ENCODE measurements around the gene AFG1L.

AFG1L gene

DNA sequence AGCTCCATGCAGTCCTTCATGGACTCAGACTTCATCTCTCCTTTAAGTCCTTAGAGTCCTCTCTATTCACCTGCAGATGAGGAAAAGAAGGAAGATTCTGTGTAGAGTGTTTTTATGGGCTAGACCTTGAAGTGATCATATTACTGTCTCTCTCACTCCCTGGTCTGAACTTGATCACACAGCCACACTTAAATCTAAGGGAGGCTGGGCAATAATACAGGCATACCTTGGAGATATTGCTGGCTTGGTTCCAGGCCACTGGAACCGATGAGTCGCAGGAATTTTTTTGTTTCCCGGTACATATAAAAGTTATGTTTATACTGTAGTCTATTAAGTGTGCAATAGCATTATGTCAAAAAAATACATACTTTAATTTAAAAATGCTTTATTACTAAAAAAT lies 206.7 kb downstream of the AFG1L start:
- TF ChIP-seq, protein P1, sequence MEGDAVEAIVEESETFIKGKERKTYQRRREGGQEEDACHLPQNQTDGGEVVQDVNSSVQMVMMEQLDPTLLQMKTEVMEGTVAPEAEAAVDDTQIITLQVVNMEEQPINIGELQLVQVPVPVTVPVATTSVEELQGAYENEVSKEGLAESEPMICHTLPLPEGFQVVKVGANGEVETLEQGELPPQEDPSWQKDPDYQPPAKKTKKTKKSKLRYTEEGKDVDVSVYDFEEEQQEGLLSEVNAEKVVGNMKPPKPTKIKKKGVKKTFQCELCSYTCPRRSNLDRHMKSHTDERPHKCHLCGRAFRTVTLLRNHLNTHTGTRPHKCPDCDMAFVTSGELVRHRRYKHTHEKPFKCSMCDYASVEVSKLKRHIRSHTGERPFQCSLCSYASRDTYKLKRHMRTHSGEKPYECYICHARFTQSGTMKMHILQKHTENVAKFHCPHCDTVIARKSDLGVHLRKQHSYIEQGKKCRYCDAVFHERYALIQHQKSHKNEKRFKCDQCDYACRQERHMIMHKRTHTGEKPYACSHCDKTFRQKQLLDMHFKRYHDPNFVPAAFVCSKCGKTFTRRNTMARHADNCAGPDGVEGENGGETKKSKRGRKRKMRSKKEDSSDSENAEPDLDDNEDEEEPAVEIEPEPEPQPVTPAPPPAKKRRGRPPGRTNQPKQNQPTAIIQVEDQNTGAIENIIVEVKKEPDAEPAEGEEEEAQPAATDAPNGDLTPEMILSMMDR (IDR thresholded peaks at IDR 0.05; ENCODE audit: low read length), result no peak
- no peak for TF ChIP-seq EZH2 (IDR thresholded peaks at IDR 0.05; ENCODE audit: borderline replicate concordance, low read length)
- H3K27me3 ChIP-seq (ENCODE audit: insufficient read depth, low read length), result no peaks in the 10 kb centered on the region
- no peaks in the 10 kb centered on the region for H3K9me3 ChIP-seq (ENCODE audit: low read length)
- H3K4me3 ChIP-seq (ENCODE audit: low read depth, low read length, poor library complexity, severe bottlenecking), result no peak overlapping the region
- H4K20me1 ChIP-seq (ENCODE audit: insufficient read depth, low read length), result no peaks in the 10 kb centered on the region
- H3K9me2 ChIP-seq (ENCODE audit: low read depth, low read length), result no peaks in the 10 kb centered on the region
- H2AFZ ChIP-seq (ENCODE audit: low read length), result no peak overlapping the region
- 0 out of 2 replicates have a peak, but pooled peaks cover under 1% of the 10 kb centered on the region for H3F3A ChIP-seq (ENCODE audit: insufficient read depth, low read length)
- no peaks in the 10 kb centered on the region for H3K79me2 ChIP-seq (ENCODE audit: insufficient read depth, low read length)
- H3K9ac ChIP-seq (ENCODE audit: low read length), result no peak overlapping the region
- H3K27ac ChIP-seq (ENCODE audit: low read depth, low read length, poor library complexity, severe bottlenecking), result no peak overlapping the region
- H3K4me1 ChIP-seq (ENCODE audit: insufficient read depth, low read length, severe bottlenecking), result no peaks in the 10 kb centered on the region
- H3K36me3 ChIP-seq (ENCODE audit: insufficient read depth, low read length), result no peaks in the 10 kb centered on the region
- H3K4me2 ChIP-seq (ENCODE audit: low read length), result no peak overlapping the region

DNA sequence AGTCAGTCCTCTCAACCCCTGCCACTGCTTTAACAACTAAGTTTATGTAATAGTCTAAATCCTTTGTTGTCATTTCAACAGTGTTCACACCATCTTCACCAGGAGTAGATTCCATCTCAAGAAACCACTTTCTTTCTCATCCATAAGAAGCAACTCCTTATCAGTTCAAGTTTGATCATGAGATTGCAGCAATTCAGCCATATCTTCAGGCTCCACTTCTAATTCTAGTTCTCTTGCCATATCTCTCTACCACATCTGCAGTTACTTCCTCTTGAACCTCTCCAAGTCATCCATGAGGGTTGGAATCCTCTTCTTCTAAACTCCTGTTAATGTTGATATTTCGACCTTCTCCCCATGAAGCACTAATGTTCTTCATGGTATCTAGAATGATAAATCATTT lies 208.0 kb downstream of the AFG1L start:
- no peak overlapping the region for H3K27ac ChIP-seq (ENCODE audit: low read depth, low read length, poor library complexity, severe bottlenecking)
- H3K4me2 ChIP-seq (ENCODE audit: low read length), result no peak overlapping the region
- 0 out of 2 replicates have a peak, but pooled peaks cover 4% of the 10 kb centered on the region for H3F3A ChIP-seq (ENCODE audit: insufficient read depth, low read length)

DNA sequence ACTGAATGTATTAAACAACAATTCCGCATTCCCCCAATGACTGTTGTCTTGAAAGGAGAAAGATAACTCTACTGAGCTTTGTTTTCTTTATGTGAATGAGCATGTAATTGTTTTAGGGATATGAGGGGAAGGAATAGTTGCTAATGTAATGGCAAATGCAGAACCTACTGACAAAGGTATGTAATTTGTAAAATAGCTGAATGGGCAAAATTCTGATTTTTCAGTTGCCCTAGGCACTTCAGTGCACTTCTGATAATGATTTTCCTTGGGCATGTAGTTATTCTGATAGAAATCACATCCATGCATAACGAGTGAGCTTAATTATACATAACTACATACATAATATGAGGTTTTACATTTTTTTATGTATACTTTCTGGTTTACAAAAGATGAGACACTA lies 212.5 kb downstream of the AFG1L start:
- no peak overlapping the region for H3K4me3 ChIP-seq (ENCODE audit: low read depth, low read length, poor library complexity, severe bottlenecking)
- 0 out of 2 replicates have a peak, but pooled peaks cover 4% of the 10 kb centered on the region for H3F3A ChIP-seq (ENCODE audit: insufficient read depth, low read length)
- no peaks in the 10 kb centered on the region for H3K4me1 ChIP-seq (ENCODE audit: insufficient read depth, low read length, severe bottlenecking)
- no peaks in the 10 kb centered on the region for H3K9me2 ChIP-seq (ENCODE audit: low read depth, low read length)
- no peaks in the 10 kb centered on the region for H4K20me1 ChIP-seq (ENCODE audit: insufficient read depth, low read length)
- H2AFZ ChIP-seq (ENCODE audit: low read length), result no peak overlapping the region
- H3K27me3 ChIP-seq (ENCODE audit: insufficient read depth, low read length), result no peaks in the 10 kb centered on the region
- no peak overlapping the region for H3K4me2 ChIP-seq (ENCODE audit: low read length)
- TF ChIP-seq, protein P1 (IDR thresholded peaks at IDR 0.05; ENCODE audit: low read length), result no peak
- TF ChIP-seq EZH2 (IDR thresholded peaks at IDR 0.05; ENCODE audit: borderline replicate concordance, low read length), result no peak
- H3K9me3 ChIP-seq (ENCODE audit: low read length), result no peaks in the 10 kb centered on the region
- H3K27ac ChIP-seq (ENCODE audit: low read depth, low read length, poor library complexity, severe bottlenecking), result no peak overlapping the region
- no peak overlapping the region for H3K9ac ChIP-seq (ENCODE audit: low read length)
- H3K36me3 ChIP-seq (ENCODE audit: insufficient read depth, low read length), result no peaks in the 10 kb centered on the region
- H3K79me2 ChIP-seq (ENCODE audit: insufficient read depth, low read length), result no peaks in the 10 kb centered on the region

More for the DNA sequence above, 208.0 kb downstream of the AFG1L start:
- Histone ChIP-seq H3K4me3 (ENCODE audit: low read depth, low read length, poor library complexity, severe bottlenecking) (no peak overlapping the region), H3K79me2 (ENCODE audit: insufficient read depth, low read length) (no peaks in the 10 kb centered on the region), H3K4me1 (ENCODE audit: insufficient read depth, low read length, severe bottlenecking) (no peaks in the 10 kb centered on the region), H2AFZ (ENCODE audit: low read length) (no peak overlapping the region), H3K9me2 (ENCODE audit: low read depth, low read length) (no peaks in the 10 kb centered on the region), H3K36me3 (ENCODE audit: insufficient read depth, low read length) (no peaks in the 10 kb centered on the region), H3K27me3 (ENCODE audit: insufficient read depth, low read length) (no peaks in the 10 kb centered on the region), H3K9me3 (ENCODE audit: low read length) (no peaks in the 10 kb centered on the region), H3K9ac (ENCODE audit: low read length) (no peak overlapping the region), H4K20me1 (ENCODE audit: insufficient read depth, low read length) (no peaks in the 10 kb centered on the region)
- no peak for TF ChIP-seq EZH2 (IDR thresholded peaks at IDR 0.05; ENCODE audit: borderline replicate concordance, low read length)
- TF ChIP-seq, protein P1 (IDR thresholded peaks at IDR 0.05; ENCODE audit: low read length), result no peak

Data from OCI-LY1 (cell line).